Stimulated activated CD8-positive, alpha-beta memory T cell treated with anti-CD3 and anti-CD28 coated beads, Interleukin-15, amount 100 ng/mL, for 4 hours (primary cell): ENCODE measurements around the gene LYL1.

Source experiments
- DNase-seq, 2 donors: peaks; one replicate each; pipeline ENCODE4 v3.0.0-alpha.2; 2020; ENCODE audit warnings: low read depth in 2 of 2

The LYL1 gene

DNA sequence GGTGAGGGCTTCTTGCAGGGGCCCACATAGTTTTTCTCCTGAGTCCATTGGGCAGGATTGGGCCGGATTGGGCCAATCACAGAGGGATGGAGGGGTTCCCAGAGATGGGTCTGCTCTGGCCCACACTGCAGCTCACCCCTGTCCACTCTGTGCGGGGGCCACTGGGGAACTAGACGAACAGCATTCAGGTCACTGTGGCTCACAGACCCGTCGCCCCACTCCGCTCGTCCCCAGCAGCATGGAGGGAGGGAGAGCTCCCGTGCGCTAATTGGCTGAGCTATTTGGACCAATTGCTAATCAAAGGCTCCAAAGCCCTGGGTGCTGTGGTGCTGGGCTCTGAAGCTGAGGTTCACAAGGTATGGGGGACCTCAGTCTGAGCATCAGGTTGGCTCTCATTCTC is 26.7 kb upstream of the LYL1 start:
- no peak for DNase-seq

DNA sequence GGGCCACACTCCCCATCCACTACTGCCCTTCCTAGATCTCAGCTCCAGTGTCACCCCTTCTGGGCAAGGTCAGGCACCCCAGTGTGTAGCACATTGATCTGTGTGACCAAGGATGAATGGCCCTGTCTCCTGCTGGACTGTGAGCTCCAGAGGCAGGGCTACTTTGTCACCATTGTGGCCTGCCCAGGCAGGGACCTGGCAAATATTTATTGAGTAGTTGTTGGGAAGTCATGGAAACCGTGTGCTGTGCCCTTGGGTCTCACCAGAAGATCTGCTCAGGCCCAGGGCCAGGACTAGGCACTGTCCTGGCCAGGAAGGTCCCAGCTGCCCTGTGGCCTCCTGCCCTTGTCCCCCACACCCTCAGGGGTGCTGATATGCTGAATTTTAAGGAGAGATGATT is 25.9 kb upstream of the LYL1 start:
- no peak for DNase-seq

DNA sequence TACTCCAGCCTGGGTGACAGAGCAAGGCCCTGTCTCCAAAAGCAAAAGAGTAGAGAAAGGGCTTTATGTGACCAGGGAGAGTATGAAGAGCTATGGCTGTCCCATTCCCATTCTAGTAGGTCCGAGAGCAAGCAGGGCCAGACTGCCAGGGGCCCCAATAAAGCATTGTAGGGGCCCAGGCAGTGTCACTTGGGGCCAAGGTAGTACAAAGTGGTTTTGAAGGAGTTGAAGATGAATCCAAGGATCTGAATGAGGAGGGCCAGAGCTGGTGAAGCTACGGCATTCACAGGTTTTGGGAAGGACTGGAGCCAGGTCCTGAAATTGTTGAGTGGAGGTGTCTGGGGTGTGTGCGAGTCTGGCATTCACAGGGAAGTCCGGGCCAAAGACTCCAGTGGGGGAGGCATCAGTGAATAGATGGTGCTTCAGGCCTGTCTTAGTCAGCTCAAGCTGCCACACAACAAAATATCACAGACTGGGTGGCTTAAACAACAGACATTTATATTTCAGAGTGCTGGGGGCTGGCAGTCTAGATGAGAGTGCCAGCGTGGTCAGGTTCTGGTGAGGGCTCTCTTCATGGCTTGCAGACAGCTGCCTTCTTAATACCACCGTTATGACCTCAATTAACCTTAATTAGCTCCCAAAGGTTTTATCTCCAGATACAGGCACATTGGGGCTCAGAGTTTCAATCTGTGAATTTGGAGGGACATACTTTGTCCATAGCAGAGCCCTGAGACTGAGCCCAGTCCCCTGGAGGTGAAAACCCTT is 25.3 kb upstream of the LYL1 start:
- DNase-seq = no peak

DNA sequence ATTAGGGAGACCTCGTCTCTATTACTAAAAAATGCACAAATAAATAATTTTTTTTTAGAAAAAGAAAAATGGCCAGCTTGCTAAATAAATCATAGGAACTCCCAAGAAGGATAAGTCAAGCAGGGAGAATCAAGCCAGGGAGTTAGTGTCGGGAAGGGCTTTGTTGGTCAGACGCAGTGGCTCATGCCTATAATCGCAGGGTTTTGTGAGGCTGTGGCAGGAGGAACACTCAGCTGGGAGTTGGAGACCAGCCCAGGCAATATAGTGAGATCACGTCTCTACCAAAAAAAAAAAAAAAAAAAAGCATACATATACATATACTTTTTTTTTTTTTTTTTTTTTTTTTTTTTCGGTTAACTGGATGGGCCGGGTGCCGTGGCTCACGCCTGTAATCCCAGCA is 24.4 kb upstream of the LYL1 start:
- no peak for DNase-seq

DNA sequence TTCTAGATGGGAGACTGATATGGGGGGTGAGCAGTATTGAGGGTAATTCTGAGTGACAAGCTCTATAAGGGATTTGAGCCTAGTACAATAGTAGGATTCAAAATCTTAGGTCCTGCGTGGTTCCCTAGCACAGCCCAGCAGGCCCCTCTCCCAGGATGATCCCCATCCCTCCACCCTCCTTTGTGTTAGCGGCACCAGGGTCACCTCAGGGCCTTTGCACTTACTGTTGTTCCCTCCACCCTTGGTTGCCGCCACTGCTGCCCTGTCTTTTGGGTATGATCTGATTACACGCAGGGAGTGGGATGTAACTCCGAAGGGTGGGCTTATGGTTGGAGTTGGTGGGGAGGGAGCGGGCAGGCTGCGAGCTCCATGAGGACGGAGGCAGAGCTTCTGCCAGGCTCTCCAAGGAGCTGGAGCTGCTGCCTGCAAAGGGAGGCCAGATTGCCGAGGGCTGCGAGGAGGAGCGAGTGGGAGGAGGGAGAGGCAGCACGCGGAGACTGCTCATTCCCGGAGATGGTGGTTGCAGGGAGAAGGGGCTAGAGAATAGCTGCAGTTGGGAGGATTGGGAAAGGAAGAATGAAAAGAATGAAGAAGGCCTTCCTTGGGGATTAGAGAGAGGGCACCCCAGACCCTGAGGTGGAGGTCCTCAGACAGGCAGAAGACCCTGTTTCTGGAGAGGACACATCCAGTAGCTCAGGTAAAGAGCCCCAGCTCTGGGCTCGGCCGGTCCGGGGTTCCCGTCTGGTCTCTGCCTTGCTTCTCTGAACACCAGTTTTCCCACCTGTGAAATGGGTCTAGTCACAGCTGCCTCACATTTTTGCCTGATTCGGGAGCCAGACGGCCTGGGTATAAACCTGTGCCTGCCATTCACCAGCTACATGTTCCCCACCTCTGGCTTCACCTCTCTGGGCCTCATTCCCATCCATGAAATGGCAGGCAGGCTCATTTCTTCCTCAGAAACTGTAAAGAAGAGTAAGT is 20.6 kb upstream of the LYL1 start:
- DNase-seq = no peak

DNA sequence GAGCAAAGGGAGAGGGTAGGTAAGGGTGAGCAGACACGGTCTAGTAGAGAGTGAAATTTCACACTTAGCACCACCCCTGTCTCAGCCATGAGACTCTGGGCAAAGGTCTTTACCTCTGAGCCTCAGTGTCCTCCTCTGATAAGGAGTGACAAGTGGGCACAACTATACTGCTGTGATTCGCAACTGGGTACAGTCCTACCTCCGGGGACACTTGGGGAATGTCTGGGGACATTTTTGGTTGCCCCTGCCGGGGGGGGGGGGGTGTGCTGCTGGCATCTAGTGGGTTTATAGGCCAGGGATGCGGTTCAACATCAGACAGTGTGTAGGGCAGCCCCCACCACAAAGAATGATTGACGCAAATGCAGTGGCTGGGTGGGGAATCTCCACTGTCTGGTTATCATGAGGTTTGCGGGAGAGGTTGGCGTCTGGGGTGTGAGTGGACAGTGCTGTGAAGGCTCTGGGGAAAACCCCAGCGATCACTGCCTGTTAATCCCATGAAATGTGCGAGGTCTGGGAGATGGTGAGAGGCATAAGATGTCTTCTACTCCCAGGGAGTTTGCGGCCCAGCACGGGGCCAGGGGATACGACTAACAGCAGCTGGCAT is 19.7 kb upstream of the LYL1 start:
- no peak for DNase-seq

DNA sequence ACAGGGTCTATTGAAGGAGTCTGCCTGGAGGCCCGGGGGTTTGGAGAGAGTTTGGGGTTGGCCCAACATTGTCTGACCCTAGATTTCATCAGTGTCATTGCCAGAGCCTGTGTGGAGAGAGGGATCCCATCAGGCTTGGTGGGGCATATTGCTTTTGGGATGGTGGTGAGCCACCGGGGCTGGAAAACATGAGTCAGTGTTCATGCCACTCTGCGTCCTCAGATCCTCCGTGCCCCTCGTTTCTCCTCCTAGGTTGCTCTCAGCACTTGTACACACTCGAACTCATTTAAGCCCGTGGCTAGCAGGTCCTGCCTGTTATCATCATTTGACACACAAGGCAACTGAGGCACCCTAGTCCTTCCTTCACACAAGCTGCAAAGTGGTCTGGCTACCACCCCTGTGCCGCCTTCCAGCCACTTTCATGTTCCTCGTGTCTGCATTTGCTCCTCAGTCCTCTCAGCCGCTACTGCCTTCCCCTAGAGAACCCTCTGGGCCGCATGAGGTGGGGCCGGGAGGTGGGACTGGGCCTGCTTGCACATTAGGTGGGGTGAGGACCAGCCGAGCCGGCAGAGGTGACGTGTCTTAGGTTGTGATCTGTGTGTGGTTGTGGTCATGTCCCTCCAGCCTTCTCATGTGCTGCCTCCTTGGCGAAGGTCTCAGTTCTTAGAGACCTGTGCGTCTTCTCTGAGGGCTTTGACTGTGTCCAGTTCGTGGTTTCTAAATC is 19.1 kb upstream of the LYL1 start:
- no peak for DNase-seq

DNA sequence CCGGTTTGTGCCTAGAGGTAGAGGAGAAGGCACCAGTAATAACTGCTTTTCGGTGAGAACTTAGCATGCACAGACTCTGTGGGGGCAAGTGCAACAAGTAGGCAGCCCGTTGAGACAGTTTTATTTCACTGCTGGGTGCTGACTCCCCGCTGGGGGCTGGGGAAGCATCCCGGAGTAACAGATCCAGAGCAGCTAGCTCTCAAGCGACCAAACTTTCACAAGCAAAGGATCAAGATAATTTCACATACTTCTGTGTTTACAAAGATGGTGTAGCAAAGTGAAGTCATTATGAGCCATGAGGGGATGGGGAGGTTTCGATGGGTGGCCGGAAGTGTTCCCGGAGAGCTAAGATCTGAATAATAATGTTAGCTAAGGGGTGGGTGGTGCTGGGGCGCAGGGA is 18.2 kb upstream of the LYL1 start:
- DNase-seq = no peak

DNA sequence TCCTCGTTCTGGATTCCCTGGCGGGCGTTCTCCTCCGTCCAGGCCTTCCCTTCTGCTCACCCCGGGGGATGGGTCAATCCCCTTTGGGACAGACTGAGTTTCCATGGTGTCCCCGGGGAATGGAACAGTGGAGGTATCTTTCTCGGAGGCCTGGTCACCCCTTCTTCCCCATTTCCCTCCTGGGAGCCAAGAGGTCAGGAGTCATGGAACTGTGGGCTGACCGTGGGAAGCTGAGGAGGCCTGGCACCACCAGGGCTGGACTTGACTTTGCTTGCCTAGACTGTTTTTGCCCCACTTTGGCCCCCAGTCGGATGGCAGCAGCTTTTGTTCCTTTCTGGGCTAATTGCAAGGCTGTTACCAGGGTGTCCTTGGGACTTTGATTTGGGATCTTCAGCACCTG is 17.4 kb upstream of the LYL1 start:
- no peak for DNase-seq

DNA sequence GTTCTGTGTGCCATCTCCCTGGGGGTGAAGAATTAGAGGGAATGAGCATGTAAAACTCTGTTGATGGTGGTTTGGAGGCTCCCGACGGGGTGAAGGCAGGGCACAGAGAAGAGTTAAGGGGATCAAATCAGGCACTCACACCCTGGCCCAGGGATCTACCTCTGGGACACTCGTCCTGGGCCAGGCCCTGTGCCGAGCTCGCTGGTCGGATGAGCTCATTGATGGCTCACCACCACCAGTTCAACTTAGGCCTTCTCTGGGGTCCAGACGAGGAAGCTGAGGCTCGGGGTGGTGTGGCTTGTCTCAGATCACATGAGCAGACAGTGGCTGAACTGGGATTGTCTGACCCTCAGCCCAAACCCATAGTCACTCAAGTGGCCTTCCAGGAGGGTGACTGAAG is 17.0 kb upstream of the LYL1 start:
- DNase-seq = no peak

DNA sequence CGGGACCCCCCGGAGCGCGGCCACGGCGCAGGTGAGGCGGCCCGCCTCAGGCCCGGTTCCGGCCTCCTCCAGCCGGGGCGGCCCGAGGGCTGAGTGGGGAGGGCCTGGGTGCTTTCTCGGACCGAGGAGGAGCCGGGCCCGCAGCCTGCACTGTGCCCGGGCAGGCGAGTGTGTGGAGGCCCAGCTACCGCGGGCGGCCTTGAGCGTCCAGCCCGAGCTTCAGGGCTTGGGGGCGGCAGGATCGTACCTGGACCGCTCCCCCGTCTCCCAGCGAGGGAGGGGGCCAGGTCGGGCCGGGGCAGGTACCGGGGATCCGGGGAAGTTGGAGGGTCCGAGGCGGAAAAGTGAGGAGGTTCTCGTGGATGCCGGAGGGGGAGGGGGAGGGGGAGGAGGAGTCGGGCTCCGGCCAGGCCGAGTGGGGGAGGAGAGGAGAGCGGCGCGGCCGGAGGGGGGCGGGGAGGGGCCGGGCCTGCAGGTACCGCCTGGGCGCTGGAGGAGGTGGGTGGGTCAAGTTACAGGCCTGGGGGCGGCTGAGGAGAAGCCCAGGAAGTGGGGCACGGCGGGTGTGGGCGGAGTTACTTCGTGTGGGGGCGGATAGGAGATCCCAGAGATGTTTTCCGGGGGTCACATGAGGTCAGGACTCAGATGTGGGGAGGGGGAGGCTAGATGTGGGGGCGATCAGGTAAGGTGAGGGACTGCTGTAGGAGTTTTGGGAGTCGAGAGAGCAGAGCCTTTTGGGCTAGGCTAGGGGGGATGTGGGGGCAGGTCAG is 16.0 kb upstream of the LYL1 start:
- DNase-seq = peak in 1 of 2 donors; percentile 46

DNA sequence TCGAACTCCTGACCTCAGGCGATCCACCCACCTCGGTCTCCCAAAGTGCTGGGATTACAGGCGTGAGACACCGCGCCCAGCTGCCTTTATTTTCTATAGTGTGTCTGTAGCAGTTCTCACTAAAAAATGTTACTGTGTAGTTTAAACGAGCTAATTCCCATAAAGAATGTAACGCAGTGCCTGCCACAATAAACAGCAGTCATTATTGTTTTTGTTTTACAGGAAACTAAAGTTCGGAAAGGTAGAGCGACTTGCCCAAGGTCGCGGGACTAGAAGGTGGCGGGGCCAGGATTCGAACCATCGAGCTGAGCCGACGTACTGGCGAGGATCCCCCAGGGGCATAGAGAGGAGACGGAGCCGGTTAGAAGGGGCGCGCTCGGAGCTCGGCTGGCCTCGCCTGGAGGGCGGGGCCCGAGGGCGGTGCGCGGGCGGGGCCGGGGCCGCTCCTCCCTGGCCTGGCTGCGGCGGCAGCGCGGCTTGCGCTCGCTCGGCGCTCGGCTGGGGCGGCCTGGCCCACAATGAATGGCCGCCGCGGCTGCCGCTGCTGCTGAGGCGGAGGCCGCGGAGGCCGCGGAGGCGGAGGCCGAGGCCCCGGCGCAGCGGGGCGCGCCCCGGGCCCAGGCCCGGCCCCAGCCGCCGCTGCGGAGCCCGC is 15.2 kb upstream of the LYL1 start, which contains the start of gene NACC1:
Gene NACC1, plus strand, starts transcription at position 493 of the 652 bp plus-strand sequence. CDS start 16,944 bp downstream, outside the sequence.
- DNase-seq = peak; percentile 73 to 81

DNA sequence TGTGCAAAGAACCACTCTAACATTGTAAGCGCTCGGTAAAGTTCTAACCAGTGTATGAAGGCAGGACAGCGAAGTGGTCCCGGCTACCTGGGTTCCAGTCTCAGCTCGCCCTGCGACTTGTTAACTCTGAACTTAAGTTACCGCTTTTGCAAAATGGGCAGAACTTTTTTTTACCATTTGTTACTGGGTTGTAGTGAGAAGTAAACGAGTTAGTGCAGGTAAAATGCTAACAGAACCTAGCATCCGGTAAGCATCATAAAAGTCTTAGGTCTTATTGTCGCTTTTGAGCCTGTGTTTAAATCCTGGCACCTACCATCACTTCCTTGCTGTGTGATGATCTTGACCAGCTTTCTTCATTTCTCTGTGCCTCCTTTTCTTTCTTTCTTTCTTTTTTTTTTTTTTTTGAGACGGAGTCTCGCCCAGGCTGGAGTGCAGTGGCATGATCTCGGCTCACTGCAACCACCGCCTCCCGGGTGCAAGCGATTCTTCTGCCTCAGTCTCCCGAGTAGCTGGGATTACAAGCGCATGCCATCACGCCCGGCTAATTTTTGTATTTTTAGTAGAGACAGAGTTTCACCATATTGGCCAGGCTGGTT is 14.6 kb upstream of the LYL1 start:
- DNase-seq = no peak

DNA sequence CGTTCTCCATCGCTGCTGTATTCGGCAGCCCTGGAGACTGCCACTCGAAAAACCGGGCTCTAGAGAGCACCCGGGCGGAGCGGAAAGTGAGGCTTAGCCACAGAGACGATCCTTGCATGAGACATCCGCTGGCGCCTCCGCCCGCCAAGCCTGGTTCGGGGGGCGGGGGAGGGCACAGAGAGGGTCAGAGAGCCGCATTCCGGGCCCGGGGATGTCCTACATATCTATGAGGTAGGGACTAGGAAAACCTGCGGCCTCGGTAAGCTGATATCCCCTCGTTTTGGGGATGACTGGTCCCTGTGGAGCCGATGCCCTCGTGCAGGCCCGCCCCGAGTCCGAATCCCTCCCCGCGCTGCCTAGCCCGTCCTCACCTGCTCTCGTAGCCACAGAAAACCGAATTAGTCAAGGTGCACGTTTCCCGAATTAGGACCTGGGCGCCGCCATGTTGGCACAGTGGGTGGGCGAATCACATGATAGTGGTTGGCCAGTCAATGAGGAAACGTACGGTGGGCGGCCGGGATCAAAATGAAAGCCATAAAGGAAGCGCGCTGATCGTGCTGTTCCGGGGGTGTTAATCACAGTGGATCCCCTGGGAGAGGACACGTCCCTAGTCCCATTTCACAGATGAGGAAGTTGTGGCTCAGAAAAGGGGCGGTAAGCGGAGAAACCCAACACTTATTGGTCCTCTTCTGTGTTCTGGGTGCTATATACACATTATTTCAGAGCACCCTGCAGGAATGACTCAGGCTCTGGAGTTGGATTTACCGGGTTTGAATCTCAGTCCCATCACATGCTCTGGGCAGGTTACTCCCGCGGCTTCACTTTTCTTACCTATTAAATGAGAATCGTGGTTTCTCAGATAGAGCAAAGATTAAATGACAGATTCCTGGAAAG is 13.9 kb upstream of the LYL1 start, which contains the start of gene TRMT1:
Gene TRMT1, minus strand, starts transcription at position 459 of the 894 bp plus-strand sequence. Its CDS starts 341 bp downstream, at position 118.
- DNase-seq = peak; percentile 77 to 90

DNA sequence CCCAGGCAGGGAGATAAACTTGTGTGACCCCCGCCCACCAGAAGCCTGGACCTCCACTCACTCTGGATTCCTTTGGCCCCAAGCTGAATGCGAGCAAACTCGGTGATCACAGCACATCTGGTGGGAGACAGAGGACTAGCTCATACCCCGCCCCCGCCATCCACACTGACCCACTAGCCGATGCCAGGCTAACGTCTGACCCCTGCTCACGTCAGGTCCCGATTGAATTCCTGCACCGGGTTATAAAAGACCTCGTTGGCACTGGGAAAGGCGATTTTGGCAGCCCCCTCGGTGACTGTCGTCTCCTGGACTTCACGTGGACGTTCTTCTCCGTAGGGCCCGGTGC is 13.3 kb upstream of the LYL1 start:
- no peak for DNase-seq

DNA sequence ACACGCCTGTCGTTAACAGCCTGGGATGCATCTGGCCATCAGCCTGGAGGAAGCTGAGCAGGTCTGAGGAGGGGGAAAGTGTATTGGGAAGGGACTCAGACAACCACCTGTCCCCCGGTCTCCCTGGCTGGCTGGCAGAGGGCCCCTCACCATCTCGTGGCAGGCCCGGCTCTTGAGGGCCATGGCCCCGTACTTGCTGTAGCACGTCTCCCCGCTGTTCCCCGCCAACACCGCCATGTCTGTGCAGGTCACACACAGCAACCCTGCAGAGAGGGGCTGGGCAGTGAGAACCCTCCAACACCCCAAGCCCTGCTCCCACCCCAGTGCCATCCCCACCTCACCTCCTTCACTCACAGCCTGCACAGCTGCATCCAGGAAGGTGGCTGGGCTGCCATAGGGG is 9.9 kb upstream of the LYL1 start:
- no peak for DNase-seq

DNA sequence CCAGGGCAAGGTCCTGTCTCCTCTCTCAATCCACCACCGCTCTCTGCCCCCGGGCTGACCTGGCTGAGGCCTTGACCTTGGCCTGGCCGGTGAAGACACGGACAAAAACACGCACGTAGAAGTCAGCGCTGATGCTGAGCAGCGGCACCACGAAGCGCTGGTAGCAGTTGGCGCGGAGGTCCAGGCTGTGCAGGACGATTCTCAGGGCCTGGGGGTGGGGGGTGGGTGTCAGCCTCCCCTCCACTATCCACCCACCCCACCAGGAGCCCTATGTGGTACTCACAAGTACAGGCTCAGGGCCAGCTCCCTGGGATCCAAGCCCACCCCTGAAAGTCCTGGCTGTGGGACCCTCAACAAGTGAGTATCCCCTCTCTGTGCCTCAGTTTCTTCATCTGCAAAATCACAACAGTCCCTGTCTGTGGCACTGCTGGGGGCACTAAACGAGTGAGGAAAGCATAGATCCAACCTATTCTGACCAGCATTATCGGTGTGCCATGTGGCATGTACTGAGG is 7.5 kb upstream of the LYL1 start:
- no peak for DNase-seq

DNA sequence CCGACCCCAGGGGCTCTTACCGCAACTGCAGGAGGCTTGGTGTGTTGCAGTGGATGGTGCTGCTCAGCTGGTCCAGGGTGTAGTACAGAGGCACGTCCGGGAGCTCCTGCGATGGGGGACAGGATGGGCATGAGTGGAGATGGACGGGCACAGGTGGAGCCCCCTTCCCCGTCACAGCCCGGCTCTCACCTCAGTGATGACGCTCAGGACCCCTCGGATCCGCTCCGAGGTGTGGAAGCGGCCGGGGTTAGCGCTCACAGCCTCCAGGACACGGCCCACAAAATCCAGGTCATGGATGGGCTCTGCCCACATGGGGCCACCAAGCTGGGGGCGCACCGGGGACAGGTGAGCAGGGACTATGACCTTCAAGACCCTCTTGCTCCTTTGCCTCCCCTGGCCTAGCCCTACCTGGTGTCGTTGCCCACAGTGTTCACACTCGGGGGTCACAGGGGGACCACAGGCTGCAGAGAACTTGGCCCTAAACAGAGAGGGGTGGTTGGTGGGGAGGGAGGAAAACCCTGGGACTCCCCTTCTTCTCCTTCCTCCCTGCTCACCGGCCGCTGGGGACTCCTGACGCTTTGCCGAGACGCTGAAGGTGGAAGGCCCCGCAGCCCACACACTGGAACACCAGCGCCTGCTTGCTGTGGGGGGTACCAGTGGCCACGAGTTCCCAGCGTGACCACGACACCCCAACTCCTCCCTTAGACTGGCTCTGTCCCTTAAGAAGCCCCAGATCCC is 6.9 kb upstream of the LYL1 start:
- DNase-seq = no peak
